ENCODE measurements around the gene LMTK3.
A peak's percentile ranks its signal among the peaks of the same experiment; 100 is the strongest.

Gene LMTK3

GRCh38 chr19:48540110-48540509, 28.5 kb upstream of the LMTK3 start:
- TF ChIP-seq EGR1 (IDR thresholded peaks at IDR 0.05) (no peak), CREB1 (IDR thresholded peaks at IDR 0.05; ENCODE audit: low read depth) (no peak), EP300 (IDR thresholded peaks at IDR 0.05; ENCODE audit: borderline replicate concordance) (no peak), YY1 (IDR thresholded peaks at IDR 0.05; ENCODE audit: low read depth) (no peak), NFIC (IDR thresholded peaks at IDR 0.05) (no peak), TAF1 (IDR thresholded peaks at IDR 0.05; ENCODE audit: low read depth) (no peak), FOXM1 (IDR thresholded peaks at IDR 0.05; ENCODE audit: borderline replicate concordance, low read depth) (no peak)
- TF ChIP-seq, protein P1, sequence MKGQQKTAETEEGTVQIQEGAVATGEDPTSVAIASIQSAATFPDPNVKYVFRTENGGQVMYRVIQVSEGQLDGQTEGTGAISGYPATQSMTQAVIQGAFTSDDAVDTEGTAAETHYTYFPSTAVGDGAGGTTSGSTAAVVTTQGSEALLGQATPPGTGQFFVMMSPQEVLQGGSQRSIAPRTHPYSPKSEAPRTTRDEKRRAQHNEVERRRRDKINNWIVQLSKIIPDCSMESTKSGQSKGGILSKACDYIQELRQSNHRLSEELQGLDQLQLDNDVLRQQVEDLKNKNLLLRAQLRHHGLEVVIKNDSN (IDR thresholded peaks at IDR 0.05): no peak

DNA sequence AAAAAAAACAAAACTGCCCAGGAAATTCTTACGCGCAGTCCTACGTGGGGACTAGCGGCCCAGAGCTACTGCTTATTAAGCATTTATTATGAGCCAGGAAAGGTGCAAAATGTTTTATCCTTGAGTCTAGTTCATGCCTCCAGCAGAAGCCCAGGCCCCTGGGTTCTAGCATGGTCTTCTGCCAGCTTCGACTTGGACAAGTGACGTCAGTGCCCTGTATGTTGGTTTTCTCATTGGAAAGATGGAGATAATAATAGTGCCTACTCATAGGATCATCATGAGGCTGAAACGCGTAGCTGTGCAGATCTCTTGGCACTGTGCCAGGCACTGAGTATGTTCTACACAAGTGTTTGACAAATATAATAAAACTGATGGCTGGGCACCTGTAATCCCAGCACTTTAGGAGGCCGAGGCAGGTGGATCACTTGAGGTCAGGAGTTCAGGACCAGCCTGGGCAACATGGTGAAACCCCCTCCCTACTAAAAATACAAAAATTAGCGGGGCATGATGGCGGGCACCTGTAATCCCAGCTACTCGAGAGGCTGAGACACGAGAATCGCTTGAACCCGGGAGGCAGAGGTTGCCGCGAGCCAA, 28.0 kb upstream of the LMTK3 start:
- peak; percentile 82 for TF ChIP-seq NFIC (IDR thresholded peaks at IDR 0.05)
- TF ChIP-seq TCF12 (IDR thresholded peaks at IDR 0.05; ENCODE audit: low read depth): no peak

DNA sequence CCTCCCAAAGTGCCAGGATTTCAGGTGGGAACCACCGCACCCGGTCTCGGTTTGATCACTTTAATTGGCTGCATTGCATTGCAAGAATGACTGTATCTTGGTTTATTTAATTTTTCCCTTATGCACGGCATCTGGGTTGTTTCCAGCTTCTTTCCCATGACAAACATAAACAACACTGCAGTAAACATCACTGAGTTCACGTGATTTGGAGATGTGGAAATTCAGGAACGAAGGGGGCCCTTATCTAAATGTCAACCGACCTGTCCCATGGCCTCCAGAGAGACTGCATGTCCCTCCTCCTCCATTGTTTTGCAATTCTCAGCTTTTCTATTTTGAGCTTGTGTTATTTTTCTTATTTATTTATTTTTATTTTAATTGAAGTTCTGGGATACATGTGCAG, 25.9 kb upstream of the LMTK3 start:
- TF ChIP-seq TEAD4 (IDR thresholded peaks at IDR 0.05) (no peak), TCF12 (IDR thresholded peaks at IDR 0.05; ENCODE audit: low read depth) (no peak), ZBTB7A (IDR thresholded peaks at IDR 0.05; ENCODE audit: low read depth) (no peak), CEBPB (IDR thresholded peaks at IDR 0.05) (no peak), YY1 (IDR thresholded peaks at IDR 0.05; ENCODE audit: low read depth) (no peak), TAF1 (IDR thresholded peaks at IDR 0.05; ENCODE audit: low read depth) (no peak), CREB1 (IDR thresholded peaks at IDR 0.05; ENCODE audit: low read depth) (no peak), MAX (IDR thresholded peaks at IDR 0.05) (no peak), EGR1 (IDR thresholded peaks at IDR 0.05) (no peak), RAD21 (IDR thresholded peaks at IDR 0.05; ENCODE audit: low read depth) (no peak), FOXM1 (IDR thresholded peaks at IDR 0.05; ENCODE audit: borderline replicate concordance, low read depth) (no peak), EP300 (IDR thresholded peaks at IDR 0.05; ENCODE audit: borderline replicate concordance) (no peak), NFIC (IDR thresholded peaks at IDR 0.05) (no peak)
- TF ChIP-seq, protein P2, sequence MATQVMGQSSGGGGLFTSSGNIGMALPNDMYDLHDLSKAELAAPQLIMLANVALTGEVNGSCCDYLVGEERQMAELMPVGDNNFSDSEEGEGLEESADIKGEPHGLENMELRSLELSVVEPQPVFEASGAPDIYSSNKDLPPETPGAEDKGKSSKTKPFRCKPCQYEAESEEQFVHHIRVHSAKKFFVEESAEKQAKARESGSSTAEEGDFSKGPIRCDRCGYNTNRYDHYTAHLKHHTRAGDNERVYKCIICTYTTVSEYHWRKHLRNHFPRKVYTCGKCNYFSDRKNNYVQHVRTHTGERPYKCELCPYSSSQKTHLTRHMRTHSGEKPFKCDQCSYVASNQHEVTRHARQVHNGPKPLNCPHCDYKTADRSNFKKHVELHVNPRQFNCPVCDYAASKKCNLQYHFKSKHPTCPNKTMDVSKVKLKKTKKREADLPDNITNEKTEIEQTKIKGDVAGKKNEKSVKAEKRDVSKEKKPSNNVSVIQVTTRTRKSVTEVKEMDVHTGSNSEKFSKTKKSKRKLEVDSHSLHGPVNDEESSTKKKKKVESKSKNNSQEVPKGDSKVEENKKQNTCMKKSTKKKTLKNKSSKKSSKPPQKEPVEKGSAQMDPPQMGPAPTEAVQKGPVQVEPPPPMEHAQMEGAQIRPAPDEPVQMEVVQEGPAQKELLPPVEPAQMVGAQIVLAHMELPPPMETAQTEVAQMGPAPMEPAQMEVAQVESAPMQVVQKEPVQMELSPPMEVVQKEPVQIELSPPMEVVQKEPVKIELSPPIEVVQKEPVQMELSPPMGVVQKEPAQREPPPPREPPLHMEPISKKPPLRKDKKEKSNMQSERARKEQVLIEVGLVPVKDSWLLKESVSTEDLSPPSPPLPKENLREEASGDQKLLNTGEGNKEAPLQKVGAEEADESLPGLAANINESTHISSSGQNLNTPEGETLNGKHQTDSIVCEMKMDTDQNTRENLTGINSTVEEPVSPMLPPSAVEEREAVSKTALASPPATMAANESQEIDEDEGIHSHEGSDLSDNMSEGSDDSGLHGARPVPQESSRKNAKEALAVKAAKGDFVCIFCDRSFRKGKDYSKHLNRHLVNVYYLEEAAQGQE (IDR thresholded peaks at IDR 0.05; ENCODE audit: low read depth): no peak
- TF ChIP-seq, protein P1 (IDR thresholded peaks at IDR 0.05): no peak

DNA sequence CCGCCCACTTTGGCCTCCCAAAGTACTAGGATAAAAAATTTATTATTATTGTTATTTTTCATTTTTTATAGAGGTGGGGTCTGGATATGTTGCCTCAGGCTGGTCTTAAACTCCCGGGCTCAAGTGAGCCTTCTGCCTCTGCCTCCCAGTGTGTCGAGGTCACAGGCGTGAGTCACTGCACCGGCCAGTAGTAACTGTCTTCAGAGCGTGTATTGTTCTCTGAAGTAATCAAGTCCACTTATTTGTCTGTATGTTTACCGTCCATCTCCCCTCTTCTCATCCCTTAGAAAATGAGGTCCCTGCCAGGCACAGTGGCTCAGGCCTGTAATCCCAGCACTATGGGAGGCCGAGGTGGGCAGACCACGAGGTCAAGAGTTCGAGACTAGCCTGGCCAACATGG, 22.1 kb upstream of the LMTK3 start:
- no peak for TF ChIP-seq FOXM1 (IDR thresholded peaks at IDR 0.05; ENCODE audit: borderline replicate concordance, low read depth)
- TF ChIP-seq TAF1 (IDR thresholded peaks at IDR 0.05; ENCODE audit: low read depth): no peak
- TF ChIP-seq TEAD4 (IDR thresholded peaks at IDR 0.05): no peak

DNA sequence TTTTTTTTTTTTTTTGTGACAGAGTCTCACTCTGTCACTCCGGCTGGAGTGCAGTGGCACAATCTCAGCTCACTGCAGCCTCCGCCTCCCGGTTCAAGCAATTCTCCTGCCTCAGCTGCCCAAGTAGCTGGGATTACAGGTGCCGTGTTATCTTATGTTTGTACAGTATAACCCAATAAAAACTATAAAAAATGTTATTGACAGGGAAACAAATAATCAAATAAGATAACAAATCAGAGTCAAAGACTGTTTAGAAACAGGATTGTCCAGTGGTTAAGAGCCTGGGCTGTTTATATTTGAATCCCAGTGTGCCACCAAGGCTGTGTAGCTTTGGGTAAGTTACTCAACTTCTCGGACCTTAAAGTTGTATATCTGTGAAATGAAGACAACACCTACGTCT, 19.1 kb upstream of the LMTK3 start:
- TF ChIP-seq FOXM1 (IDR thresholded peaks at IDR 0.05; ENCODE audit: borderline replicate concordance, low read depth) (no peak), EGR1 (IDR thresholded peaks at IDR 0.05) (no peak), TCF12 (IDR thresholded peaks at IDR 0.05; ENCODE audit: low read depth) (no peak), TEAD4 (IDR thresholded peaks at IDR 0.05) (no peak), EP300 (IDR thresholded peaks at IDR 0.05; ENCODE audit: borderline replicate concordance) (no peak), MAX (IDR thresholded peaks at IDR 0.05) (no peak)

GRCh38 chr19:48530066-48530720, 18.6 kb upstream of the LMTK3 start:
- TF ChIP-seq, protein P2 (IDR thresholded peaks at IDR 0.05; ENCODE audit: low read depth): no peak
- TF ChIP-seq YY1 (IDR thresholded peaks at IDR 0.05; ENCODE audit: low read depth) (no peak), TAF1 (IDR thresholded peaks at IDR 0.05; ENCODE audit: low read depth) (no peak), FOXM1 (IDR thresholded peaks at IDR 0.05; ENCODE audit: borderline replicate concordance, low read depth) (no peak), EP300 (IDR thresholded peaks at IDR 0.05; ENCODE audit: borderline replicate concordance) (no peak), TCF12 (IDR thresholded peaks at IDR 0.05; ENCODE audit: low read depth) (no peak), MAX (IDR thresholded peaks at IDR 0.05) (no peak), RAD21 (IDR thresholded peaks at IDR 0.05; ENCODE audit: low read depth) (no peak), TEAD4 (IDR thresholded peaks at IDR 0.05) (no peak), EGR1 (IDR thresholded peaks at IDR 0.05) (no peak), ZBTB7A (IDR thresholded peaks at IDR 0.05; ENCODE audit: low read depth) (no peak), CREB1 (IDR thresholded peaks at IDR 0.05; ENCODE audit: low read depth) (no peak), CEBPB (IDR thresholded peaks at IDR 0.05) (no peak), NFIC (IDR thresholded peaks at IDR 0.05) (no peak)
- TF ChIP-seq, protein P1 (IDR thresholded peaks at IDR 0.05): no peak
